Uterus (tissue), 4 donors: ENCODE measurements around the gene GPR143. TPM values are rescaled to one million over a fixed set of nuclear protein-coding genes. Genes with fewer than 3 reads are reported as not detected.

ENCODE experiments used
- DNase-seq, 2 donors: peaks; one replicate each; pipeline ENCODE4 v3.0.0-alpha.2; 2019 to 2020
- H3K27ac ChIP-seq, 2 donors: fragments of 200-600 bp; sonication (generic); 1 replicate in 1 of 2; 2 replicates in 1 of 2; pipeline ENCODE4 v1.5.1; 2016 to 2018
- H3K27me3 ChIP-seq, 2 donors: fragments of 200-600 bp; sonication (generic); one replicate each; pipeline ENCODE4 v1.5.1; 2018 to 2019; ENCODE audit warnings: control low read depth in 1 of 2
- H3K36me3 ChIP-seq, 2 donors: fragments of 200-600 bp; sonication (generic); one replicate each; pipeline ENCODE4 v1.5.1; 2019; ENCODE audit warnings: control low read depth in 1 of 2
- H3K4me1 ChIP-seq, 2 donors: fragments of 200-600 bp; sonication (generic); one replicate each; pipeline ENCODE4 v1.5.1; 2018 to 2019; ENCODE audit warnings: control low read depth in 1 of 2
- H3K4me3 ChIP-seq, 2 donors: fragments of 200-600 bp; sonication (generic); 1 replicate in 1 of 2; 2 replicates in 1 of 2; pipeline ENCODE4 v1.5.1; 2018 to 2019; ENCODE audit warnings: mild to moderate bottlenecking in 1 of 2
- H3K9me3 ChIP-seq, 2 donors: fragments of 200-600 bp; sonication (generic); one replicate each; pipeline ENCODE4 v1.5.1; 2019; ENCODE audit warnings: control low read depth in 1 of 2
- POLR2A ChIP-seq, 2 donors: fragments of 450-650 bp; IDR thresholded peaks; one replicate each; pipeline ENCODE4 v1.6.1; 2016; ENCODE audit warnings: antibody characterized with exemption in 2 of 2, mild to moderate bottlenecking in 1 of 2, moderate library complexity in 1 of 2
- intact Hi-C: fragments of 100-400 bp; cut with DNase I; formaldehyde crosslinking; loops from one replicate; pipeline ENCODE4 v1.15.1; 2023; ENCODE audit warnings: low total_unique reads
- total RNA-seq, 4 donors: library from RNA; depleted of rRNA in 3 of 4; stranded (reverse); fragments of >200 nt in 3 of 4; gene quantifications; one replicate each; pipeline versions ENCODE4 v1.1.0 to v1.2.4, GENCODE V29; 2014 to 2023
- TF ChIP-seq, protein P1 (sequence below), 4 experiments: fragments of 200-600 bp in 2 of 4; fragments of 450-650 bp in 2 of 4; sonication (generic) in 2 of 4; IDR thresholded peaks; one replicate each; pipeline ENCODE4 v1.5.1; 2016 to 2019; ENCODE audit warnings: antibody characterized with exemption in 4 of 4, mild to moderate bottlenecking in 2 of 4, moderate library complexity in 1 of 4
- donor health status: DM: yes; HTN: yes; CAD: no.

GPR143 gene
- total RNA-seq, 4 donors from 2014 or later: 0.26 to 7.0 (median 2.4) TPM; not detected in 1

DNA sequence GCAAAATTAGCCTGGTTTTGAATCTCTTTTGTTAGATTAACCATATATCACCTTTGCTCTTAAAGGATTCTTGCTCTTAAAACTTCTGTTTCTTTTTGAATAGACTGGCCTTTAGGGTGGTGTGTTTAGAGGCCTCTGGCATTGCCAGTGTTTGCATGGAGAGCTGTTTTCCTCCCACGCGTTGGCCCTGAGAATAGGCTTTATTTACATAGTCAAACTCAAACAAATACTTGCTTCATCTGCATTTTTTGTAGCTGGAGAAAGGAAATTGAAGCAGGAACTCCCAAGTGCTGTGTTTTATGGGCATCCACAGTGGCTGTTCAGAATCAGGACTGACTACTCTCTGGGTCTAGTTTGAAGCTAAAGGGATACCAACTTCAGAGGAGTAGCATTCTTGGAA, 23.3 kb upstream of the GPR143 start:
- TF ChIP-seq, protein P1, sequence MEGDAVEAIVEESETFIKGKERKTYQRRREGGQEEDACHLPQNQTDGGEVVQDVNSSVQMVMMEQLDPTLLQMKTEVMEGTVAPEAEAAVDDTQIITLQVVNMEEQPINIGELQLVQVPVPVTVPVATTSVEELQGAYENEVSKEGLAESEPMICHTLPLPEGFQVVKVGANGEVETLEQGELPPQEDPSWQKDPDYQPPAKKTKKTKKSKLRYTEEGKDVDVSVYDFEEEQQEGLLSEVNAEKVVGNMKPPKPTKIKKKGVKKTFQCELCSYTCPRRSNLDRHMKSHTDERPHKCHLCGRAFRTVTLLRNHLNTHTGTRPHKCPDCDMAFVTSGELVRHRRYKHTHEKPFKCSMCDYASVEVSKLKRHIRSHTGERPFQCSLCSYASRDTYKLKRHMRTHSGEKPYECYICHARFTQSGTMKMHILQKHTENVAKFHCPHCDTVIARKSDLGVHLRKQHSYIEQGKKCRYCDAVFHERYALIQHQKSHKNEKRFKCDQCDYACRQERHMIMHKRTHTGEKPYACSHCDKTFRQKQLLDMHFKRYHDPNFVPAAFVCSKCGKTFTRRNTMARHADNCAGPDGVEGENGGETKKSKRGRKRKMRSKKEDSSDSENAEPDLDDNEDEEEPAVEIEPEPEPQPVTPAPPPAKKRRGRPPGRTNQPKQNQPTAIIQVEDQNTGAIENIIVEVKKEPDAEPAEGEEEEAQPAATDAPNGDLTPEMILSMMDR (IDR thresholded peaks at IDR 0.05): no peak
- no peak for TF ChIP-seq POLR2A (IDR thresholded peaks at IDR 0.05)
- no peaks in the 10 kb centered on the region for H3K4me1 ChIP-seq
- H3K27me3 ChIP-seq: no peaks in the 10 kb centered on the region
- H3K4me3 ChIP-seq: no peak overlapping the region
- no peaks in the 10 kb centered on the region for H3K9me3 ChIP-seq
- H3K36me3 ChIP-seq: no peaks in the 10 kb centered on the region
- DNase-seq: no peak
- H3K27ac ChIP-seq: no peak overlapping the region
- intact Hi-C loops: no loop called here

DNA sequence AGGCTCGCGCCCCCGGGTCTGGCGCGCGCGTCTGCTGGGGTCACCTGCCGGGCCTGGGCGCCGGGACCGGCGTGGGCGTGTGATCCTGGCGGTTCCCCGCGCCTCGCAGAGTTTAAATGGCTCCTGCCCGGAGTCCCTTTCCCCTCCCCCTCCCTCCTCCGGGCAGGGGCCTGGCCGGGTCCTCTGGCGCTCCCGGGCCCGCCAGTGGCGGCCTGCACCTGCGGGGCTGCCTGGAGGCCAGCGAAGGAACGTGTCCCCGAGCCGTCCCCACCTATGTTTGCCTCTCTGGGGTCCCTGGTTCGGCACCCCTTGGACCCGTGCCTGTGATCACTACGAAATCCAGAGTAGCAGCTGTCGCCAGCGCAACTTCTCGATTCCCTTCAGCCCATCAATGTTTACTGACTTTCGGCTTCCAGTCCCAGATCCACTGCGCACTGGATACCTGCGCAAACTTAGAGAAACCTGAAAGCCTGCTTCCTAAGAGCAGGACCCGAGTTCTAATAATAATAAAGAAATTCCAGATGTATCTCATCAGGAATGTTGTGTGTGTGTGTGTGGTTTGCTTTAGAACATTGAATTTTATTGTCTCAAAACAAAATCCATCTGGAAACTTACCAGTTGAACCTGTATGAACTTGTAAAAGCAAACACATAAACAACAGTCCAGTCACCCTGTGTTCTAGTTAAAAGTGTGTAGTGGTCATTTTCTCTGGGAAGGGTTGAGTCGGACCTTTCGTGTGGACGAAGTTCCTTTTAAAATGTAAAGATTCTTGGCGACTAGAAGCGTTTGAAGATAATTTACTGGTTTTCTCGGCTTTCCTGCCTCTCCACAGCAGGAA, 21.4 kb upstream of the GPR143 start:
- H3K27ac ChIP-seq: no peak overlapping the region
- peak overlapping the region; percentile 3 to 50 for H3K4me3 ChIP-seq
- intact Hi-C loops: no loop called here
- H3K36me3 ChIP-seq: no peaks in the 10 kb centered on the region
- no peak for DNase-seq
- H3K9me3 ChIP-seq: no peaks in the 10 kb centered on the region
- H3K4me1 ChIP-seq: no peaks in the 10 kb centered on the region
- TF ChIP-seq, protein P1 (IDR thresholded peaks at IDR 0.05): no peak
- TF ChIP-seq POLR2A (IDR thresholded peaks at IDR 0.05): no peak
- no peaks in the 10 kb centered on the region for H3K27me3 ChIP-seq

DNA sequence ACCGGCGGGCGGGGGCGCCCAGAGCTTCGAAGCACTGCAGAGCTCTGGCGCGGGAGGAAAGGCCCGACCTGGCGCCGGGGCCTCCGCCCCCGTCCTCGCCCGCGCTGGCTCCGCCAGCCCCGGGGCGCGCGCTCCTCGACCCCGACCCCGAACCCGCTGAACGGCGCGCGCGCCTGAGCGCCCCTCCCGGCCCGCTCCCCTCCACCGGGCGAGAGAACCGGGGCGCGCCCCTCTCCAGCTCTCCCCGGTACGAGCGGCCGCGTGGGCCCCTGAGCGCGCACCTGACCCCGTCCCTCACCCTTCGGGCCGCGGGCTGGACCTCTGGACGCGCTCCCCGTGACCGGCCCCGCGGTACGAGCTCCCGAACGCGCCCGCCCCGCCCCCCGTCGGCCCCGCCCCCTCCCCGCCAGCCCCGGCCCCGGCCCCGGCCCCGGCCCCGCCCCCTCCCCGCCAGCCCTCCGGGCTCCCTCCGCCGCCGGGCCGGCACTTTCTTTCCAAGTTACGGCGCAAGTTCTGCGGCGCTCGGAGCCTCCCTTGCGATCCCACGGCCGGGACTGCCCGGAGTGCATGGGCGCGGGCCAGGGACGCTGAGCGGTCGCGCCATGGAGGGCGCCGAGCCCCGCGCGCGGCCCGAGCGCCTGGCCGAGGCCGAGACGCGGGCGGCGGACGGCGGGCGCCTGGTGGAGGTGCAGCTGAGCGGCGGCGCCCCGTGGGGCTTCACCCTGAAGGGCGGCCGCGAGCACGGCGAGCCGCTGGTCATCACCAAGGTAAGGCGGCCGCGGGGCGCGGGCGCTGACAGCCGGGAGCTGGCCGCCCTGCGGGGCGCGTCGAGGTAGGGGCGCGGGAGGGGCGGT, 20.5 kb upstream of the GPR143 start, which contains the start of gene SHROOM2:
Gene SHROOM2, plus strand, starts transcription at position 486 of the 854 bp plus-strand sequence. Its CDS starts 117 bp downstream, at position 603.
- TF ChIP-seq, protein P1 (IDR thresholded peaks at IDR 0.05): no peak
- TF ChIP-seq POLR2A (IDR thresholded peaks at IDR 0.05): no peak
- Histone ChIP-seq H3K4me1 (no peaks in the 10 kb centered on the region), H3K9me3 (no peaks in the 10 kb centered on the region), H3K4me3 (peak within 1 kb of the TSS; percentile 3 to 50), H3K36me3 (no peaks in the 10 kb centered on the region), H3K27ac (no peak within 1 kb of the TSS), H3K27me3 (no peaks in the 10 kb centered on the region)
- intact Hi-C loops: no loop called here
- no peak for DNase-seq

GRCh38 chrX:9785254-9785943, 19.8 kb upstream of the GPR143 start:
- Histone ChIP-seq H3K9me3 (no peaks in the 10 kb centered on the region), H3K36me3 (no peaks in the 10 kb centered on the region), H3K4me3 (peak overlapping the region in 1 of 2 donors; percentile 50), H3K27ac (no peak overlapping the region), H3K4me1 (no peaks in the 10 kb centered on the region), H3K27me3 (no peaks in the 10 kb centered on the region)
- no peak for DNase-seq
- TF ChIP-seq, protein P1 (IDR thresholded peaks at IDR 0.05): no peak
- TF ChIP-seq POLR2A (IDR thresholded peaks at IDR 0.05): no peak
- intact Hi-C loops: no loop called here
